Nephron (organoid): Measurements from ENCODE around the gene VASH2.
A peak's percentile ranks its signal among the peaks of the same experiment; 100 is the strongest.

ENCODE experiments used
- H3K27ac Mint-ChIP-seq, 3 experiments: 2 replicates each; pipeline ENCODE4 v1.8.0; 2020; ENCODE audit warnings: mixed read lengths in 3 of 3, mild to moderate bottlenecking in 2 of 3, moderate library complexity in 1 of 3
- H3K27me3 Mint-ChIP-seq: 2 replicates; pipeline ENCODE4 v1.8.0; 2021; ENCODE audit warnings: low read depth, mild to moderate bottlenecking, moderate library complexity, mixed read lengths
- H3K36me3 Mint-ChIP-seq: 2 replicates; pipeline ENCODE4 v1.8.0; 2020; ENCODE audit warnings: low read depth, mixed read lengths
- H3K4me1 Mint-ChIP-seq: 2 replicates; pipeline ENCODE4 v1.8.0; 2020; ENCODE audit warnings: mixed read lengths
- H3K4me3 Mint-ChIP-seq, 3 experiments: 2 replicates each; pipeline ENCODE4 v1.8.0; 2020; ENCODE audit warnings: mild to moderate bottlenecking in 3 of 3, mixed read lengths in 3 of 3, moderate library complexity in 2 of 3
- H3K9me3 Mint-ChIP-seq: 2 replicates; pipeline ENCODE4 v1.8.0; 2020; ENCODE audit warnings: mixed read lengths
- CTCF ChIP-seq, 3 experiments: fragments of 200-600 bp; sonication (generic); IDR thresholded peaks; one replicate each; pipeline ENCODE4 v1.5.0; 2021; ENCODE audit warnings: antibody characterized with exemption in 3 of 3; ENCODE audit not compliant: unreplicated experiment in 3 of 3

Gene VASH2

GRCh38 chr1:212976586-212976985 lies 26.2 kb downstream of the VASH2 start:
- Mint-ChIP-seq H3K27me3 (no peaks in the 10 kb centered on the region), H3K9me3 (no peaks in the 10 kb centered on the region), H3K4me3 (no peak overlapping the region), H3K4me1 (peaks cover 90% of the 10 kb centered on the region), H3K27ac (peak overlapping the region in 2 of 3 experiments; percentile 27 to 70), H3K36me3 (peaks cover 72% of the 10 kb centered on the region)
- TF ChIP-seq CTCF (IDR thresholded peaks at IDR 0.05; ENCODE audit: unreplicated experiment in 3 of 3): no peak

GRCh38 chr1:212977781-212978645 lies 27.7 kb downstream of the VASH2 start:
- H3K4me3 Mint-ChIP-seq: peak overlapping the region in 1 of 3 experiments; percentile 12
- peaks cover 72% of the 10 kb centered on the region for H3K36me3 Mint-ChIP-seq
- H3K4me1 Mint-ChIP-seq: peaks cover 96% of the 10 kb centered on the region
- H3K27me3 Mint-ChIP-seq: no peaks in the 10 kb centered on the region
- peak overlapping the region; percentile 78 to 97 (median 97) for H3K27ac Mint-ChIP-seq
- TF ChIP-seq CTCF (IDR thresholded peaks at IDR 0.05; ENCODE audit: unreplicated experiment in 3 of 3): no peak
- H3K9me3 Mint-ChIP-seq: no peaks in the 10 kb centered on the region

GRCh38 chr1:212979340-212980122 lies 29.2 kb downstream of the VASH2 start:
- H3K27ac Mint-ChIP-seq: peak overlapping the region; percentile 78 to 97 (median 97)
- H3K36me3 Mint-ChIP-seq: peaks cover 70% of the 10 kb centered on the region
- no peaks in the 10 kb centered on the region for H3K27me3 Mint-ChIP-seq
- H3K9me3 Mint-ChIP-seq: no peaks in the 10 kb centered on the region
- H3K4me3 Mint-ChIP-seq: peak overlapping the region in 1 of 3 experiments; percentile 26
- peaks cover 91% of the 10 kb centered on the region for H3K4me1 Mint-ChIP-seq
- no peak for TF ChIP-seq CTCF (IDR thresholded peaks at IDR 0.05; ENCODE audit: unreplicated experiment in 3 of 3)

GRCh38 chr1:212980123-212980785 lies 29.9 kb downstream of the VASH2 start:
- H3K9me3 Mint-ChIP-seq: no peaks in the 10 kb centered on the region
- H3K27ac Mint-ChIP-seq: peak overlapping the region; percentile 78 to 97 (median 97)
- peaks cover 64% of the 10 kb centered on the region for H3K36me3 Mint-ChIP-seq
- peaks cover 85% of the 10 kb centered on the region for H3K4me1 Mint-ChIP-seq
- TF ChIP-seq CTCF (IDR thresholded peaks at IDR 0.05; ENCODE audit: unreplicated experiment in 3 of 3): no peak
- peak overlapping the region in 2 of 3 experiments; percentile 12 to 36 for H3K4me3 Mint-ChIP-seq
- H3K27me3 Mint-ChIP-seq: no peaks in the 10 kb centered on the region

GRCh38 chr1:212981025-212981495 lies 30.7 kb downstream of the VASH2 start:
- no peak overlapping the region for H3K4me3 Mint-ChIP-seq
- no peak for TF ChIP-seq CTCF (IDR thresholded peaks at IDR 0.05; ENCODE audit: unreplicated experiment in 3 of 3)
- H3K36me3 Mint-ChIP-seq: peaks cover 61% of the 10 kb centered on the region
- no peaks in the 10 kb centered on the region for H3K27me3 Mint-ChIP-seq
- no peaks in the 10 kb centered on the region for H3K9me3 Mint-ChIP-seq
- peaks cover 82% of the 10 kb centered on the region for H3K4me1 Mint-ChIP-seq
- peak overlapping the region; percentile 78 to 97 (median 97) for H3K27ac Mint-ChIP-seq
